ENCODE measurements around the gene AGAP2. TPM values are rescaled to one million over a fixed set of nuclear protein-coding genes. Genes with fewer than 3 reads are reported as not detected.

Gene AGAP2
- total RNA-seq, 1 experiment from 2014 or later, result 0.40 TPM

DNA sequence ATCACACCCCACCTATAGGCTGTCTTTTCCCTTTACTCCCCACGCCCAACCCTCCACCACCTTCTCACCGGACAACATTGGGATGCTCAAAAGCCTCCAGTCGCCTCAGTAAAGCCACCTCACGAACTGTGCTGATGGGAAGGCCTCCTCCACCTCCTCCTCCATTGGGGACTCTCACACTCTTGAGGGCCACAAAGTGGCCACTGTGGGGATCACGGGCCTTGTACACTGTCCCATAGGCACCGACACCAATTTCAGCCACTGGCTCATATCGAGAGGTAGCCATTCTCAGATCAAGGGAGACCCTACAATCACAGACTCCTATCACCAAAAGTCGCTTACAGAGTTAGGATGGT, 12.9 kb upstream of the AGAP2 start:
- peaks cover 34% of the 10 kb centered on the region for H3K79me2 ChIP-seq (ENCODE audit: low read length)
- H3K9me3 ChIP-seq (ENCODE audit: low read length), result no peaks in the 10 kb centered on the region
- ChIA-PET CTCF (no interaction called here), POLR2A (ENCODE audit: unreplicated experiment) (no interaction called here)
- no TSS peak for BruUV-seq (replicated peaks)
- TF ChIP-seq, protein P1, sequence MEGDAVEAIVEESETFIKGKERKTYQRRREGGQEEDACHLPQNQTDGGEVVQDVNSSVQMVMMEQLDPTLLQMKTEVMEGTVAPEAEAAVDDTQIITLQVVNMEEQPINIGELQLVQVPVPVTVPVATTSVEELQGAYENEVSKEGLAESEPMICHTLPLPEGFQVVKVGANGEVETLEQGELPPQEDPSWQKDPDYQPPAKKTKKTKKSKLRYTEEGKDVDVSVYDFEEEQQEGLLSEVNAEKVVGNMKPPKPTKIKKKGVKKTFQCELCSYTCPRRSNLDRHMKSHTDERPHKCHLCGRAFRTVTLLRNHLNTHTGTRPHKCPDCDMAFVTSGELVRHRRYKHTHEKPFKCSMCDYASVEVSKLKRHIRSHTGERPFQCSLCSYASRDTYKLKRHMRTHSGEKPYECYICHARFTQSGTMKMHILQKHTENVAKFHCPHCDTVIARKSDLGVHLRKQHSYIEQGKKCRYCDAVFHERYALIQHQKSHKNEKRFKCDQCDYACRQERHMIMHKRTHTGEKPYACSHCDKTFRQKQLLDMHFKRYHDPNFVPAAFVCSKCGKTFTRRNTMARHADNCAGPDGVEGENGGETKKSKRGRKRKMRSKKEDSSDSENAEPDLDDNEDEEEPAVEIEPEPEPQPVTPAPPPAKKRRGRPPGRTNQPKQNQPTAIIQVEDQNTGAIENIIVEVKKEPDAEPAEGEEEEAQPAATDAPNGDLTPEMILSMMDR (conservative IDR thresholded peaks at IDR 0.05; ENCODE audit: low read depth, low read length), result no peak
- TF ChIP-seq EZH2phosphoT487 (IDR thresholded peaks at IDR 0.05; ENCODE audit: borderline replicate concordance, low read length), result no peak
- no peak for TF ChIP-seq EZH2 (IDR thresholded peaks at IDR 0.05; ENCODE audit: low read length, unreplicated experiment)
- peak overlapping the region; percentile 82 for H3K4me3 ChIP-seq (ENCODE audit: low read length)
- no peaks in the 10 kb centered on the region for H4K20me1 ChIP-seq (ENCODE audit: low read length)
- peak overlapping the region; percentile 98 for H3K9ac ChIP-seq (ENCODE audit: low read length)
- peak overlapping the region; percentile 84 for H2AFZ ChIP-seq (ENCODE audit: low read length)
- peaks cover under 1% of the 10 kb centered on the region for H3F3A ChIP-seq (ENCODE audit: low read length, unreplicated experiment)
- no peaks in the 10 kb centered on the region for H3K27me3 ChIP-seq (ENCODE audit: low read length)
- H3K4me1 ChIP-seq (ENCODE audit: insufficient read depth, low read length), result peaks cover 28% of the 10 kb centered on the region
- DNase-seq, result no peak
- peak overlapping the region; percentile 78; the same call in 1 of the 2 replicates for H3K27ac ChIP-seq (ENCODE audit: low read length)
- H3K4me2 ChIP-seq (ENCODE audit: low read length), result peak overlapping the region; percentile 96
- H3K36me3 ChIP-seq (ENCODE audit: low read depth, low read length), result peaks cover 32% of the 10 kb centered on the region
- H3K9me2 ChIP-seq (replicated peaks; ENCODE audit: low read length), result no peaks in the 10 kb centered on the region
- intact Hi-C loops (cut with micrococcal nuclease), result no loop called here
- no peak for ATAC-seq

- Histone ChIP-seq H3K27me3 (ENCODE audit: low read length) (no peaks in the 10 kb centered on the region), H3K9me3 (ENCODE audit: low read length) (no peaks in the 10 kb centered on the region), H3K4me1 (ENCODE audit: insufficient read depth, low read length) (peaks cover 23% of the 10 kb centered on the region), H3K9ac (ENCODE audit: low read length) (peak overlapping the region; percentile 98), H3K36me3 (ENCODE audit: low read depth, low read length) (peaks cover 32% of the 10 kb centered on the region), H4K20me1 (ENCODE audit: low read length) (no peaks in the 10 kb centered on the region), H2AFZ (ENCODE audit: low read length) (no peak overlapping the region), H3K4me3 (ENCODE audit: low read length) (peak overlapping the region; percentile 82), H3K9me2 (replicated peaks; ENCODE audit: low read length) (no peaks in the 10 kb centered on the region), H3K79me2 (ENCODE audit: low read length) (peaks cover 34% of the 10 kb centered on the region), H3F3A (ENCODE audit: low read length, unreplicated experiment) (peaks cover 4% of the 10 kb centered on the region), H3K27ac (ENCODE audit: low read length) (no peak overlapping the region), H3K4me2 (ENCODE audit: low read length) (peak overlapping the region; percentile 96)
- BruUV-seq (replicated peaks), result no TSS peak
- ChIA-PET POLR2A (ENCODE audit: unreplicated experiment) (no interaction called here), CTCF (no interaction called here)
- DNase-seq (no peak), ATAC-seq (no peak)
- TF ChIP-seq EZH2 (IDR thresholded peaks at IDR 0.05; ENCODE audit: low read length, unreplicated experiment) (no peak), EZH2phosphoT487 (IDR thresholded peaks at IDR 0.05; ENCODE audit: borderline replicate concordance, low read length) (no peak)
- TF ChIP-seq, protein P1 (conservative IDR thresholded peaks at IDR 0.05; ENCODE audit: low read depth, low read length), result no peak
- intact Hi-C loops (cut with micrococcal nuclease), result no loop called here
Observed at GRCh38 chr12:57750561-57751431, 12.3 kb upstream of the AGAP2 start.

DNA sequence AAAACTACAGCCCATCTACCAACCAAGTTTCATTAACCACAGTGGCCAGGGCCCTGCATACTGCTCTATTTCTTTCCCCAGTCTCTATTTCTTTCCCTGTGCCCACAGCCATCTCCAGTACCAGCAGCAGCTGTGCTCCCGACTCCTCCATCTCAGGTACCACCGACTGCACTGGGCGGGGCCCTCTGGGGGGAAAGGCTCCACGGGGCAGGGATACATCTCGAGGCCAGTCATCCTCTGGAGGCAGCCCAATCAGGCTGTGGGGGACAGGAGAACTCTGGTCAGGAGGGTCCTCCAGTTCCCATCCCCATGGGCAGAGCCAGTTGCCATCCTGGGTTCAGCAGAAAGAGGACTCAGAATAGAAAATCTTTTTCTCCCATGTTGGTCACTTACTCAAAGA, 10.5 kb upstream of the AGAP2 start:
- Histone ChIP-seq H3K36me3 (ENCODE audit: low read depth, low read length) (peaks cover 32% of the 10 kb centered on the region), H3K4me1 (ENCODE audit: insufficient read depth, low read length) (peaks cover 17% of the 10 kb centered on the region), H3K79me2 (ENCODE audit: low read length) (peaks cover 34% of the 10 kb centered on the region), H4K20me1 (ENCODE audit: low read length) (no peaks in the 10 kb centered on the region), H3K27ac (ENCODE audit: low read length) (no peak overlapping the region), H3K27me3 (ENCODE audit: low read length) (no peaks in the 10 kb centered on the region), H3K4me3 (ENCODE audit: low read length) (no peak overlapping the region), H2AFZ (ENCODE audit: low read length) (no peak overlapping the region), H3F3A (ENCODE audit: low read length, unreplicated experiment) (peaks cover 4% of the 10 kb centered on the region), H3K9ac (ENCODE audit: low read length) (no peak overlapping the region), H3K4me2 (ENCODE audit: low read length) (no peak overlapping the region), H3K9me2 (replicated peaks; ENCODE audit: low read length) (no peaks in the 10 kb centered on the region), H3K9me3 (ENCODE audit: low read length) (no peaks in the 10 kb centered on the region)
- intact Hi-C loops (cut with micrococcal nuclease), result no loop called here
- ChIA-PET POLR2A (ENCODE audit: unreplicated experiment) (no interaction called here), CTCF (no interaction called here)
- DNase-seq, result no peak
- no TSS peak for BruUV-seq (replicated peaks)
- no peak for ATAC-seq
- no peak for TF ChIP-seq EZH2phosphoT487 (IDR thresholded peaks at IDR 0.05; ENCODE audit: borderline replicate concordance, low read length)
- TF ChIP-seq, protein P1 (conservative IDR thresholded peaks at IDR 0.05; ENCODE audit: low read depth, low read length), result no peak
- TF ChIP-seq EZH2 (IDR thresholded peaks at IDR 0.05; ENCODE audit: low read length, unreplicated experiment), result no peak

All from PC-3 (cell line).